ENCODE data around the gene LMAN1L.

LMAN1L gene

GRCh38 chr15:74794248-74794969 lies 18.2 kb upstream of the LMAN1L start:
- no peak for DNase-seq

- no peak for DNase-seq
These were observed 17.7 kb upstream of the LMAN1L start for GRCh38 chr15:74794970-74795349.

GRCh38 chr15:74795966-74796625 lies 16.5 kb upstream of the LMAN1L start:
- DNase-seq, result no peak

GRCh38 chr15:74798388-74799254 lies 14.0 kb upstream of the LMAN1L start:
- no peak for DNase-seq

- no peak for DNase-seq
These were observed 13.3 kb upstream of the LMAN1L start for GRCh38 chr15:74799255-74799855.

GRCh38 chr15:74799856-74800558 lies 12.6 kb upstream of the LMAN1L start:
- peak; percentile 55 for DNase-seq

- DNase-seq, result no peak
These were observed 12.0 kb upstream of the LMAN1L start for GRCh38 chr15:74800559-74801094.

GRCh38 chr15:74801311-74801997 lies 11.2 kb upstream of the LMAN1L start:
- no peak for DNase-seq

GRCh38 chr15:74802290-74802689 lies 10.3 kb upstream of the LMAN1L start:
- no peak for DNase-seq

GRCh38 chr15:74802862-74803447 lies 9.7 kb upstream of the LMAN1L start:
- no peak for DNase-seq

GRCh38 chr15:74804935-74805334 lies 7.7 kb upstream of the LMAN1L start:
- no peak for DNase-seq

- DNase-seq, result no peak
These were observed 5.4 kb upstream of the LMAN1L start for GRCh38 chr15:74807282-74807681.

- no peak for DNase-seq
These were observed 4.4 kb upstream of the LMAN1L start for GRCh38 chr15:74808078-74808839.

- no peak for DNase-seq
These were observed 3.8 kb upstream of the LMAN1L start for GRCh38 chr15:74808840-74809229.

- no peak for DNase-seq
These were observed 3.4 kb upstream of the LMAN1L start for GRCh38 chr15:74809242-74809641.

- DNase-seq, result no peak
These were observed 2.7 kb upstream of the LMAN1L start for GRCh38 chr15:74809956-74810355.

GRCh38 chr15:74815121-74815934 lies 2.7 kb downstream of the LMAN1L start:
- no peak for DNase-seq

GRCh38 chr15:74815961-74816360 lies 3.3 kb downstream of the LMAN1L start:
- no peak for DNase-seq

GRCh38 chr15:74816624-74817369 lies 4.2 kb downstream of the LMAN1L start:
- DNase-seq, result no peak
